ENCODE measurements around the gene RNU6-9.

DNA sequence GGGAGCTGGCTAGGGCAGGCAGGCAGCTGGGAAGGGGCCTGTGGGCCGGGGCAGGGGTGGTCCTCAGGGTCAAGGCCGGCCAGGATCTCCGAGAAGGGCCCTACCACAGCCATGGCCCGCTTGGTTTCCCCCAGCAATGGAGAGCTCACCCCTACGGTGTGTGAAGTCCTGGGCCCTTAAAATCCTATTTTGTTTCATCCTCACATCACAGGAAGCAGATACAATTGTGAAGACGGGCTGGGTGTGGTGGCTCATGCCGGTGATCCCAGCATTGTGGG is 8.7 kb downstream of the RNU6-9 start:
- TF ChIP-seq CTCF (IDR thresholded peaks at IDR 0.05; ENCODE audit: insufficient read depth, low read depth, low read length) (no peak), EZH2 (IDR thresholded peaks at IDR 0.05; ENCODE audit: insufficient read depth, low read length) (no peak)
